C4-2B (cell line): Measurements from ENCODE around the gene CDKN2AIP.

Experiments used
- H3K27ac ChIP-seq: fragments of 450-650 bp; 2 replicates; pipeline ENCODE4 v1.5.1; 2017
- CTCF ChIP-seq: fragments of 450-650 bp; conservative IDR thresholded peaks from 2 replicates; pipeline ENCODE4 v1.5.1; 2017; ENCODE audit warnings: mild to moderate bottlenecking
- ZFX ChIP-seq: fragments of 450-650 bp; IDR thresholded peaks from 2 replicates; pipeline ENCODE4 v1.6.1; 2017

Gene CDKN2AIP

GRCh38 chr4:183413234-183414200, 30.9 kb upstream of the CDKN2AIP start:
- TF ChIP-seq CTCF (no peak), ZFX (no peak)
- H3K27ac ChIP-seq = no peak overlapping the region

- no peak for TF ChIP-seq ZFX
- no peak overlapping the region for H3K27ac ChIP-seq
These were observed 27.3 kb upstream of the CDKN2AIP start for GRCh38 chr4:183416879-183417755.

- no peak for TF ChIP-seq ZFX
- no peak for TF ChIP-seq CTCF
- no peak overlapping the region for H3K27ac ChIP-seq
These were observed 21.3 kb upstream of the CDKN2AIP start for GRCh38 chr4:183422962-183423631.

GRCh38 chr4:183424109-183424744, 20.2 kb upstream of the CDKN2AIP start:
- TF ChIP-seq CTCF = no peak
- no peak for TF ChIP-seq ZFX
- H3K27ac ChIP-seq = no peak overlapping the region

- TF ChIP-seq CTCF (no peak), ZFX (no peak)
- H3K27ac ChIP-seq = no peak overlapping the region
These were observed 17.9 kb upstream of the CDKN2AIP start for GRCh38 chr4:183426507-183426906.

GRCh38 chr4:183429489-183429888, 14.9 kb upstream of the CDKN2AIP start:
- no peak overlapping the region for H3K27ac ChIP-seq
- TF ChIP-seq CTCF = no peak
- no peak for TF ChIP-seq ZFX

GRCh38 chr4:183430317-183430993, 14.0 kb upstream of the CDKN2AIP start:
- H3K27ac ChIP-seq = no peak overlapping the region
- no peak for TF ChIP-seq CTCF
- TF ChIP-seq ZFX = no peak
